H1 (cell line): ENCODE data around the gene DNM2. TPM values are rescaled to one million over a fixed set of nuclear protein-coding genes. Genes with fewer than 3 reads are reported as not detected.

Source experiments
- CTCF ChIA-PET: fragments of 300-600 bp; sonication (Branson Sonifier 250); formaldehyde crosslinking; loops from one replicate; lab custom pipeline; 2021; ENCODE audit not compliant: partially characterized antibody; lab: Charles Lee
- POLR2A ChIA-PET: fragments of 300-600 bp; sonication (Branson Sonifier 250); formaldehyde crosslinking; loops from one replicate; lab custom pipeline; 2021; ENCODE audit warnings: inconsistent platforms; ENCODE audit not compliant: partially characterized antibody; lab: Charles Lee
- DNase-seq, 2 experiments: peaks; one replicate each; pipeline versions ENCODE4 v3.0.0 to v3.0.0-alpha.2; 2010 to 2022; ENCODE audit warnings: low spot score in 2 of 2, low read depth in 1 of 2, mixed read lengths in 1 of 2
- FAIRE-seq: peaks from 2 replicates; lab custom pipeline; 2011; peaks lifted over from hg19 to GRCh38; lab: Jason Lieb, UNC
- H2AFZ ChIP-seq: 2 replicates; pipeline ENCODE4 v1.8.1; 2012; ENCODE audit warnings: low read length, inconsistent platforms
- H2AK5ac ChIP-seq: 2 replicates; pipeline ENCODE4 v1.6.1; 2013; ENCODE audit warnings: low read depth, low read length
- H2BK120ac ChIP-seq: replicated peaks from 2 replicates; pipeline ENCODE3; 2013; ENCODE audit warnings: low read depth, low read length, inconsistent platforms
- H2BK12ac ChIP-seq: 2 replicates; pipeline ENCODE4 v1.6.1; 2013; ENCODE audit warnings: low read depth, low read length
- H2BK15ac ChIP-seq: 2 replicates; pipeline ENCODE4 v1.6.1; 2013; ENCODE audit warnings: low read length
- H2BK20ac ChIP-seq: 2 replicates; pipeline ENCODE4 v1.6.1; 2013; ENCODE audit warnings: low read length
- H2BK5ac ChIP-seq: 2 replicates; pipeline ENCODE4 v1.6.1; 2013; ENCODE audit warnings: low read depth, low read length
- H3K14ac ChIP-seq: 2 replicates; pipeline ENCODE4 v1.6.1; 2013; ENCODE audit warnings: inconsistent platforms; ENCODE audit not compliant: insufficient read length
- H3K18ac ChIP-seq: 2 replicates; pipeline ENCODE4 v1.6.1; 2013; ENCODE audit warnings: low read length; ENCODE audit errors: extremely low read depth
- H3K23ac ChIP-seq: 2 replicates; pipeline ENCODE4 v1.6.1; 2013; ENCODE audit warnings: inconsistent platforms; ENCODE audit not compliant: insufficient read length
- H3K23me2 ChIP-seq: 2 replicates; pipeline ENCODE4 v1.6.1; 2013; ENCODE audit warnings: low read depth, low read length
- H3K27ac ChIP-seq: 2 replicates; pipeline ENCODE4 v1.6.1; 2011; ENCODE audit warnings: low read depth, low read length, inconsistent platforms
- H3K27me3 ChIP-seq, 4 experiments: replicated peaks in 1 of 4; 1 replicate in 1 of 4; 2 replicates in 3 of 4; pipeline versions ENCODE4 v1.6.1 to v1.8.1; 2011 to 2013; ENCODE audit warnings: low read length in 3 of 4, mild to moderate bottlenecking in 3 of 4, inconsistent platforms in 2 of 4, mixed read lengths in 2 of 4, moderate library complexity in 1 of 4; ENCODE audit not compliant: control insufficient read depth in 3 of 4, insufficient read depth in 3 of 4; ENCODE audit errors: extremely low read depth in 1 of 4
- H3K36me3 ChIP-seq, 4 experiments: 2 replicates each; pipeline versions ENCODE4 v1.6.1 to v1.8.1; 2011 to 2013; ENCODE audit warnings: mild to moderate bottlenecking in 4 of 4, low read length in 3 of 4, moderate library complexity in 2 of 4, control low read depth in 1 of 4, inconsistent platforms in 1 of 4; ENCODE audit not compliant: insufficient read depth in 4 of 4, control insufficient read depth in 2 of 4
- H3K4ac ChIP-seq: replicated peaks from 2 replicates; pipeline ENCODE3; 2013; ENCODE audit warnings: low read length, low read depth, mixed read lengths, inconsistent platforms; ENCODE audit not compliant: insufficient read length
- H3K4me1 ChIP-seq, 4 experiments: replicated peaks in 1 of 4; 1 replicate in 1 of 4; 2 replicates in 3 of 4; pipeline versions ENCODE4 v1.6.1 to v1.8.1; 2011 to 2013; ENCODE audit warnings: low read length in 3 of 4, inconsistent platforms in 2 of 4, mixed read lengths in 1 of 4; ENCODE audit not compliant: insufficient read depth in 4 of 4, control insufficient read depth in 3 of 4
- H3K4me2 ChIP-seq, 2 experiments: 2 replicates each; pipeline versions ENCODE4 v1.6.1 to v1.8.1; 2011 to 2013; ENCODE audit warnings: low read depth in 2 of 2, low read length in 2 of 2, control low read depth in 1 of 2, inconsistent platforms in 1 of 2, mild to moderate bottlenecking in 1 of 2; ENCODE audit not compliant: insufficient read depth in 1 of 2
- H3K4me3 ChIP-seq, 4 experiments: fragments of 200-600, 300-600 bp in 1 of 4; sonication (generic), shearing (Covaris generic), sonication (Bioruptor Twin) in 1 of 4; 2 replicates each; pipeline versions ENCODE4 v1.5.1 to v1.8.1; 2011 to 2016; ENCODE audit warnings: low read length in 4 of 4, low read depth in 3 of 4, control low read depth in 2 of 4, inconsistent platforms in 2 of 4, mild to moderate bottlenecking in 2 of 4, mixed read lengths in 1 of 4, moderate library complexity in 1 of 4; ENCODE audit not compliant: insufficient read depth in 2 of 4; ENCODE audit errors: extremely low read depth in 1 of 4
- H3K56ac ChIP-seq: replicated peaks from 2 replicates; pipeline ENCODE3; 2013; ENCODE audit warnings: low read depth, mild to moderate bottlenecking, mixed read lengths, low read length, inconsistent platforms; ENCODE audit not compliant: insufficient read length
- H3K79me1 ChIP-seq: 2 replicates; pipeline ENCODE4 v1.6.1; 2013; ENCODE audit warnings: low read depth, low read length, control low read depth
- H3K79me2 ChIP-seq, 2 experiments: 2 replicates each; pipeline versions ENCODE4 v1.6.1 to v1.8.1; 2012 to 2013; ENCODE audit warnings: low read length in 2 of 2, mild to moderate bottlenecking in 2 of 2, inconsistent platforms in 1 of 2; ENCODE audit not compliant: insufficient read depth in 2 of 2, control insufficient read depth in 1 of 2
- H3K9ac ChIP-seq, 4 experiments: replicated peaks in 1 of 4; 1 replicate in 1 of 4; 2 replicates in 3 of 4; pipeline versions ENCODE4 v1.6.1 to v1.8.1; 2011 to 2013; ENCODE audit warnings: low read depth in 3 of 4, low read length in 3 of 4, control low read depth in 2 of 4, mild to moderate bottlenecking in 2 of 4, moderate library complexity in 2 of 4, inconsistent platforms in 1 of 4; ENCODE audit errors: extremely low read depth in 1 of 4
- H3K9me3 ChIP-seq, 2 experiments: 2 replicates each; pipeline versions ENCODE4 v1.6.1 to v1.8.1; 2012 to 2013; ENCODE audit warnings: mild to moderate bottlenecking in 2 of 2, moderate library complexity in 2 of 2, control low read depth in 1 of 2, inconsistent platforms in 1 of 2, low read depth in 1 of 2, low read length in 1 of 2, mixed read lengths in 1 of 2; ENCODE audit not compliant: insufficient read depth in 2 of 2
- H4K20me1 ChIP-seq, 2 experiments: replicated peaks in 1 of 2; 2 replicates each; pipeline versions ENCODE3 to v1.8.1; 2011 to 2013; ENCODE audit warnings: inconsistent platforms in 2 of 2, low read length in 2 of 2, mild to moderate bottlenecking in 1 of 2; ENCODE audit not compliant: insufficient read depth in 2 of 2, control insufficient read depth in 1 of 2
- H4K5ac ChIP-seq: 2 replicates; pipeline ENCODE4 v1.6.1; 2013; ENCODE audit warnings: low read length, low read depth, mixed read lengths, inconsistent platforms; ENCODE audit not compliant: insufficient read length
- H4K8ac ChIP-seq: 2 replicates; pipeline ENCODE4 v1.8.0; 2013; ENCODE audit warnings: mild to moderate bottlenecking, moderate library complexity, low read length, inconsistent platforms; ENCODE audit not compliant: insufficient read depth; ENCODE audit errors: extremely low read depth
- H4K91ac ChIP-seq: replicated peaks from 2 replicates; pipeline ENCODE3; 2013; ENCODE audit warnings: low read length, mixed read lengths, inconsistent platforms; ENCODE audit not compliant: insufficient read length
- CHD2 ChIP-seq: IDR thresholded peaks from 2 replicates; pipeline ENCODE4 v1.6.1; 2012; ENCODE audit warnings: low read length, improper control_type of control experiment
- WGBS, 2 experiments: shearing (Covaris generic) in 1 of 2; methylation state at CpG; one replicate each; pipeline versions ENCODE4 v1.1.6 to v1.1.7; 2013 to 2015; ENCODE audit warnings: low lambda C conversion rate in 2 of 2, mixed read lengths in 2 of 2, inconsistent platforms in 1 of 2, low coverage in 1 of 2, missing lambda C conversion rate in 1 of 2; ENCODE audit not compliant: insufficient replicate concordance in 2 of 2, insufficient coverage in 1 of 2, insufficient read length in 1 of 2; ENCODE audit errors: extremely low coverage in 1 of 2, missing lambda C conversion rate in 1 of 2; 5-methylcytosine and 5-hydroxymethylcytosine counted together
- polyA plus RNA-seq, 7 experiments: library from polyadenylated mRNA; depleted of rRNA in 3 of 7; stranded (reverse) in 5 of 7; unstranded in 2 of 7; fragments of >200 nt in 5 of 7; fragments of 200-250 nt in 2 of 7; gene quantifications; 1 replicate in 5 of 7; 2 replicates in 1 of 7; 4 replicates in 1 of 7; pipeline versions ENCODE4 v1.2.1 to v1.2.3, GENCODE V29; 2011 to 2013; ENCODE audit warnings: missing spikeins in 2 of 7, mixed read lengths in 2 of 7
- total RNA-seq: library from RNA; stranded (reverse); fragmentation: NEBNext Ultra II Directional; extraction: Animal tissue kit (Norgen Biotek cat#: 25700); gene quantifications from 2 replicates; pipeline ENCODE4 v1.2.1, GENCODE V29; 2021

Gene DNM2
- total and polyA plus RNA-seq, 2 of the 8 experiments (the other 6 are each of a cell fraction or from before 2014, with no cell fraction given), result 61.9 to 120 TPM

DNA sequence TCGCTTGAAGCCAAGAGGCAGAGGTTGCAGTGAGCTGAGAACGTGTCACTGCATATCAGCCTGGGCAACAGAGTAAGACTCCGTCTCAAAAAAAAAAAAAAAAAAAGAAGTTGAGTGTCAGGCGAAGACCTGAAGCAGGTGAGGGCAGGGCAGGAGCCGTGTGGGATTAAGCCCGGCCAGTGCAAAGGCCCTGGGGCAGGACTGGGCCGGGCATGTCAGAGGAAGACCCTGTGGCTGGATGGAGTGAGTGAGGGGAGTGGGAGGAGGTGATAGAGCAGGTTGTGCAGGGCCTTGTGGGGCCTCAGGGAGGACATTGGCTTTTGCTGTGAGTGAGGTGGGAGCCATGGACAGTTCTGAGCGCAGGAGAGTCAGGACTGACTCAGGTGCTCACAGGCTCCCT, 70.3 kb downstream of the DNM2 start:
- Histone ChIP-seq H3K4me3 (no peak overlapping the region), H4K5ac (no peak overlapping the region), H2BK20ac (no peak overlapping the region), H3K27me3 (no peaks in the 10 kb centered on the region), H2BK12ac (no peak overlapping the region), H3K27ac (no peak overlapping the region), H2AK5ac (no peak overlapping the region), H3K79me2 (no peaks in the 10 kb centered on the region), H3K18ac (no peak overlapping the region), H3K23me2 (no peaks in the 10 kb centered on the region), H3K79me1 (no peaks in the 10 kb centered on the region; the same call in 1 of the 2 replicates), H2BK120ac (no peak overlapping the region), H2AFZ (no peak overlapping the region), H3K9me3 (no peaks in the 10 kb centered on the region), H3K9ac (no peak overlapping the region), H3K14ac (no peak overlapping the region), H2BK15ac (no peak overlapping the region), H4K8ac (no peak overlapping the region), H3K36me3 (peaks cover 14 to 38% (median 32%) of the 10 kb centered on the region in 4 experiments), H3K4ac (no peak overlapping the region), H4K20me1 (peaks cover 0 to 5% of the 10 kb centered on the region in 2 experiments), H3K56ac (no peak overlapping the region), H2BK5ac (no peak overlapping the region), H3K4me1 (no peaks in the 10 kb centered on the region), H3K23ac (no peak overlapping the region), H4K91ac (no peak overlapping the region), H3K4me2 (no peak overlapping the region)
- ChIA-PET CTCF (interaction anchor here (0.6 to 1.0 kb wide), 2 partner anchors 9 to 67 kb away, joined by 3 to 4 read pairs; no protein-coding TSS in a partner anchor), POLR2A (no interaction called here)
- WGBS, 2 experiments, result 99% methylated on average over 7 of the region's 8 CpGs; no CpG with 5 or more reads in 1 of the 2 experiments
- no peak for FAIRE-seq
- DNase-seq, result no peak
- no peak for TF ChIP-seq CHD2
